Activated CD8-positive, alpha-beta memory T cell treated with anti-CD3 and anti-CD28 coated beads, Interleukin-2, amount 50 U/mL, for 24 hours (primary cell): Measurements from ENCODE around the gene MBTD1.
"Not testable (repeated sequence)": the region's sequence is repeated elsewhere in the genome, so short reads cannot be mapped to it uniquely, and the experiment has no call there.

Experiments
- DNase-seq: peaks from one replicate; pipeline ENCODE4 v3.0.0-alpha.2; 2020; ENCODE audit errors: extremely low read depth

The MBTD1 gene

GRCh38 chr17:51189162-51189561 lies 70.7 kb downstream of the MBTD1 start:
- no peak for DNase-seq

- no peak for DNase-seq
These were observed 71.5 kb downstream of the MBTD1 start for GRCh38 chr17:51188271-51188833.

DNA sequence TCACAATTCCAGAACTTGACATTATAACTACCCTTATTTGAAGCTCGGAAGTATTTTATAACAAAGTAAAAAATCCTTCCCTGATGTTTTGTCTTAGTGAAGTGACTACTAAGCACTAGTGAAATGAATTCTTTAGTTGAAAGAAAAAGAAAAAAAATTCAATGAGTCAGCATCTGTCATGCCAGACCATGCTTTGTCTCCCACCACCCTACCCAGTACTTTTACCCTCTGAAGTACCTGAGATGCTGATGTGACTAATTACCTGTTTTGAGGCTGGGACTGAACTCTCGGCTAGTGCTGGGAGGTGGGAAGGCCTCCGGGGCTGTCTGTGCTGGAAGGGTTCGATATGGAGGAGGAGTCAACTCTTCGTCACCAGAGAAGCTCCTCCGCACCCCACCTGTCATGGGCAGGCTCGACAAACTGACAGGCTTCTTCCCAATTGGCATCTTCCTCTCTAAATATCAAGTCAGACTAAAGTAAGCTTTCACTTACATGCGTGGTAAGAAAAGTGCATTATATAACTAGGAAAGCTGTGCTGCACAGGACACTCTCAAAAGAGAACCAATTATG lies 74.0 kb downstream of the MBTD1 start:
- DNase-seq, result no peak

- DNase-seq, result no peak
These were observed 75.7 kb downstream of the MBTD1 start for GRCh38 chr17:51184124-51184523.

DNA sequence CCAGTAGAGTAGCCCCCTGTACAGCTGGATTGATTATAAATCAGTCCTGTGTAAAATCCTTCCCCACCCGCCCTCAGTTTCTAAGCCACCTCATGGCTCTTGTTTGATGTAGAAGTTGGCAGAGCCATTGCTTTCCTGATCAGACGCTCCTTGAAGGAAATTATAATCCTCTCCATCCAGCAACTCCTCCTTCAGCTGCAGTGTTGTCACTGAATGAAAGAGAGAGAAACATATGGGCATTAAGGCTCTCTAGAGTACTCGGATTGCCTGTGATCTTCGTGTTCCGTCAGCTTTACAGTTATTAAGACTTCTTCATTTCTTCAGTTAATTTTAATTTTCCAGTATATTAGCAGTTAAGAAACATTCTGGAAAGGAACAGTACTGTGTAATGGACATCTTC lies 79.4 kb downstream of the MBTD1 start:
- DNase-seq, result no peak

DNA sequence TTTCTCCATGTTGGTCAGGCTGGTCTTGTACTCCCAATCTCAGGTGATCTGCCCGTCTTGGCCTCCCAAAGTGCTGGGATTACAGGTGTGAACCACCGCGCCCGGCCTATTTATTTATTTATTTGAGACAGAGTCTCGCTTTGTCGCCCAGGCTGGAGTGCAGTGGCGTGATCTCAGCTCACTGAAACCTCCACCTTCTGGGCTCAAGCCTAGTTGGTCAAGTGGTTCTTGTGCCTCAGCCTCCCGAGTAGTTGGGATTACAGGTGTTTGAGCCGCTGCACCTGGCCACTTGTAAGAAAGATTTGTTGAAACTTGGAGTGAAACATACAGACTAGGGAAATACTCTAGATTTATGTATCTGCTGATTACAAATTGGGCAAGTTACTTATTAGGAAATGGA lies 87.8 kb downstream of the MBTD1 start:
- DNase-seq, result not testable (repeated sequence)

DNA sequence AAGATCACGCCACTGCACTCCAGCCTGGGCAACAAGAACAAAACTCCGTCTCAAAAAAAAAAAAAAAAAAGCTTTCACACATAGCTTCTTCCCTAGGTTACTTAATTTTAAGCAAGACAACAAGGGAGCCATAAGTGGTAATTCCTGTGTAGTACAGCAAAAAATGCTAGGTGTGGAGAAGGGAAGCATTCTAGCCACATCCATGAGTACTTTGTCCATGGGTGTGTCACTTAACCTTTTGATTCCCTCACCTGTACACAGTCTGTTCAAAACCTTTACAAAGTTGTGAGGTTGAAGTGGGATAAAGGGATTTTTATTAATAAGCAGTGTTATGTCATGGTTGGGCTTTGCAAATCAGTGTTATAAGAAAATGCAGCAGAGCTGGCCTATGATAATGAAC lies 89.1 kb downstream of the MBTD1 start:
- DNase-seq, result no peak

DNA sequence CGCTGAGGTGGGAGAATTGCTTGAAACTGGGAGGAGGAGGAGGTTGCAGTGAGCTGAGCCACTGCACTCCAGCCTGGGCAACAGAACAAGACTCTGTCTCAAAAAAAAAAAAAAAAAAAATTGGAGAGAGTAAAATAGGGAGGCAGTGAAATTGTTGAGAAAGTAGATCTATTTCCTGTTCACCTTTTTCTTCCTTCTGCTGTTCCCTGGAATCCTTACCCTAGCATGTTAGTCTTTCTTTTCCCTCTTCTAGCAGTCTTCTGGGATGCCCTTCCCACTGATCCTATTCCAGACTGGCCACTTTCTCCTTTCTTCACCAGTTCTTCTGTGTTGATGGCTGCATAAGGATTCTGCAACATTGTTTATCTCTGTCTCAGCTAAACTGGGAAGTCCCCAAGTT lies 90.5 kb downstream of the MBTD1 start:
- no peak for DNase-seq

DNA sequence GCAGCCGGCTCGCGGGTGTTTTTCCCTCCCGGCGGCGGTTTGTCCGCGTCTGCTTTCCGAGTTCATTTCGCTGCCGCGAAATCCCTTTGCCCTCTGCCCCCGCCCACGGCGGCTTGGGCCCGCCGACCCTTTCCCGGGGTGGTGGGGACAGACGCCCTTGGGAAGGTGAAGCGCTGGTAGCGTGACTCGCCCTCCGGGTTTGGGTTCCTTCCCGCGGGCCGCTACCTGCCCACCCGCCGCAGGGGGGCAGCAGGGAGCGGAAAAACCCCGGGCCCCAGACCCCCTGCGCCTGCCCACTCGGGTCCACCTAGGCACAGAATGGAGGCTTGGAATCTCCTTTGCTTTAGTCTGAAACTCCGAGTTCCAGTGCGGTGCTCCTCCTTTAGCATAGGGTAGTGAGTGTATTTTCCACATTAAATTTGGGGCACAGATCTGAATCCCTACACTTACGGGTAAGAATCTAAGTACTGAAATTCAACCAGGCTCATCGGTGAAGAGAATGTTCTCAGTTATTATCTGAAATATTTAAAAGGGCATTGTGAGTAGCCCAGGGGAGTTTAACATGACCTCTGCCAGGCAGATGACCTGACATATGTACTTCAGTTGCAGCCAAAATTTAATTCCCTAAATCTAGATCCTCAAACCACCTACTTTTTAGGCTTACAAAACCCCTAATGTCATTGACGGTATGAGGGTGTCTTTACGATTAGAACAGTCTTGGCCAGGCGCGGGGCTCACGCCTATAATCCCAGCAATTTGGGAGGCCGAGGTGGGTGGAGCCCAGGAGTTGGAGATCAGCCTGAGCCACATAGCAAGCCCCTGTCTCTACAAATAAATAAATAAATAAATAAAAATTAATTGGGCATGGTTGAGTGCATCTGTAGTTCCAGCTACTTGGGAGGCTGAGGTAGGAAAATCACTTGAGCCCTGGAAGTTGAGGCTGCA lies 92.6 kb downstream of the MBTD1 start:
- DNase-seq, result peak; percentile 23

GRCh38 chr17:51166198-51166986 lies 93.5 kb downstream of the MBTD1 start, which contains the start of gene NME2:
NME2 (plus strand) TSS chr17:51166411; CDS start chr17:51166831, 420 bp downstream.
- peak; percentile 44 for DNase-seq

DNA sequence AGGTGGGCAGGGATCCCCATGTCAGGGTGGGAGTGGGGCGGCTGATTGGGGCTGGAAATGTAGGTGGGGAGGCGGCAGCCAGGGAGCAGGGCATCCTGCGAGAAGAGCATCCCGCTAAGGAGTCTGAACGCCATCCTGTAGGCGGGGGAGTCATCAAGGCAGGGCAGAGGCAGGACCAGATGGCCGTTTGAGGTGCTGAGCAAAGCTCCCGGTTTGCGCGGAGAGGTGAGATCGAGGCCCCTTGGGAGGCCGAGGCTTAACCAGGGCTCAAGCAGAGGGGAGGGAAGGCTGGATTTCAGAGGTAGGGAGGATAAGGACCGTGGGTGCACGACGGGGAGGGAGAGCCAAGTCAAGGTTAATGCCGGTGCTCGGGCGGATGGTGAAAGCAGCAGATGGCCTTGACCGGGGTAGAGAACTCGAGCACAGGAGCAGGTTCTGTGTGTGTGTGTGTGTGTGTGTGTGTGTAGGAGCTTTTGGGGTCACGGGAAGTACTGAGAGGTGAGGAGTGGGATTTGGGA lies 94.1 kb downstream of the MBTD1 start:
- DNase-seq, result no peak

GRCh38 chr17:51164911-51165679 lies 94.8 kb downstream of the MBTD1 start:
- DNase-seq, result no peak

GRCh38 chr17:51161541-51161940 lies 98.3 kb downstream of the MBTD1 start:
- DNase-seq, result no peak

DNA sequence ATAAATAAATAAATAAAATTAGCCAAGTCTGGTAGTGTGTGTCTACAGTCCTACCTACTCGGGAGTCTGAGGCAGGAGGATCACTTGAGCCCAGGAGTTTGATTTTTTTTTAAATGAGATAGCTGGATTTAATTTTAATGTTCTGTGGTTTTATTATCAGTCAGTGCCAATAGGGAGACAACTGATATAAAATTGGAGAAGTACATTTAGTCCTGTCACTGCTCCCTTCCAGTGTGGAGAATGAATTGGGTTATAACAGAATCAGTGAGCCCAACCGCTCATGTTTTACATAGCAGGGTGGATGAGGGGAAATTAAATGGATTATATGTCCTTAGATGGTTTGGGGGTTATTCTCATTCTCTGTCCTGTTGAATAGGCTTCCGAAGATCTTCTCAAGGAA lies 100.2 kb downstream of the MBTD1 start:
- no peak for DNase-seq

- no peak for DNase-seq
These were observed 104.4 kb downstream of the MBTD1 start for GRCh38 chr17:51155416-51155815.

DNA sequence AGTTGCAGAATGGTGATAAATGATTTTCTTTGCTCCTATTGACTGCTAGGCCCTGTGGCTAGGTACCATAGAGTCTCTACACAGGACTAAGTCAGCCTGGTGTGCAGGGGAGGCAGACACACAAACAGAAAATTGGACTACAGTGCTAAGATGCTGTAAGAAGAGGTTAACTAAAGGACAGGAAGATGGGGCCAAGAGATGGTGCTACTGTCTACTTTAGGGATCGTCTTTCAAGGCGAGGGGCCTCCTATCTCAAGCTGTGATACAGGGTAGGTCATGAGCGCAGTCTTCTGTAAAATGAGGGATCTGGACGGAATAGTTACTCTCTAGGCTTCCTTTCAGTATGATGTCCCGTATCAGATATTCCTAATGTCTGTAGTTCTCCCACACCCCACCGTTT lies 105.7 kb downstream of the MBTD1 start:
- DNase-seq, result no peak

GRCh38 chr17:51153210-51154072 lies 106.4 kb downstream of the MBTD1 start, which contains the start of gene NME1:
NME1 (plus strand) TSS chr17:51153559; CDS start chr17:51155655, 2,096 bp downstream.
- DNase-seq, result peak; percentile 93

GRCh38 chr17:51152766-51153209 lies 107.1 kb downstream of the MBTD1 start:
- DNase-seq, result no peak

DNA sequence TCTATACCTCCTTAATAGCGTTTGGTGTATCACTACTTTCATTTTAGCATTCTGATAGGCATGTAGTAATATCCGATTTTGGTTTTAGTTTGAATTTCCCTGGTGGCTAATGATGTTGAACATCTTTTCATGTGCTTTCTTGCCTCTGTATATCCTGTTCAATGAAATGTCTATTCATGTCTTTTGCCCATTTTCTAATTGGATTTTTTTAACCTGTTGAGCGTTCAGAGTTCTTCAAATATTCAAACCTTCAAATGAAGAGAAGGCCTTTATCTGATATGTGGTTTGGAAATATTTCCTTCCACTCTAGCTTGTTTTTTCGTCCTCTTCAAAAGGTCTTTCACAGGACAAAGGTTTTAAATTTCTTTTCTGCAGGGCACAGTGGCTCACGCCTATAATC lies 108.9 kb downstream of the MBTD1 start:
- no peak for DNase-seq

GRCh38 chr17:51149163-51149562 lies 110.7 kb downstream of the MBTD1 start:
- DNase-seq, result no peak
